Peyer's patch (tissue), 4 donors: ENCODE data around the gene DISP2. TPM values are rescaled to one million over a fixed set of nuclear protein-coding genes. Genes with fewer than 3 reads are reported as not detected.
A peak's percentile ranks its signal among the peaks of the same experiment; 100 is the strongest.

ENCODE experiments used
- DNase-seq, 3 donors: peaks; one replicate each; pipeline ENCODE4 v3.0.0-alpha.2; 2017 to 2019
- H3K27ac ChIP-seq, 4 donors: fragments of 200-600 bp; sonication (generic); one replicate each; pipeline ENCODE4 v1.5.1; 2016 to 2019
- H3K27me3 ChIP-seq, 2 donors: fragments of 200-600 bp; sonication (generic); one replicate each; pipeline ENCODE4 v1.5.1; 2019
- H3K36me3 ChIP-seq, 3 donors: fragments of 200-600 bp; sonication (generic); one replicate each; pipeline ENCODE4 v1.5.1; 2016 to 2019
- H3K4me1 ChIP-seq, 4 donors: fragments of 200-600 bp; sonication (generic); one replicate each; pipeline ENCODE4 v1.5.1; 2016 to 2019
- H3K4me3 ChIP-seq, 4 donors: fragments of 200-600 bp; sonication (generic); 1 replicate in 3 of 4; 2 replicates in 1 of 4; pipeline ENCODE4 v1.5.1; 2016 to 2019; ENCODE audit warnings: mild to moderate bottlenecking in 1 of 4
- H3K9me3 ChIP-seq, 4 donors: fragments of 200-600 bp; sonication (generic); one replicate each; pipeline ENCODE4 v1.5.1; 2016 to 2019; ENCODE audit warnings: mild to moderate bottlenecking in 1 of 4
- CTCF ChIP-seq, 6 experiments: fragments of 450-650 bp in 4 of 6; fragments of 200-600 bp in 2 of 6; sonication (generic) in 1 of 6; IDR thresholded peaks; one replicate each; pipeline ENCODE4 v1.5.1; 2017 to 2019; ENCODE audit warnings: antibody characterized with exemption in 6 of 6, mild to moderate bottlenecking in 3 of 6, moderate library complexity in 1 of 6
- POLR2A ChIP-seq, 2 donors: fragments of 450-650 bp; IDR thresholded peaks; one replicate each; pipeline ENCODE4 v1.5.1; 2017; ENCODE audit warnings: antibody characterized with exemption in 2 of 2, mild to moderate bottlenecking in 2 of 2, moderate library complexity in 2 of 2
- total RNA-seq, 4 donors: library from RNA; depleted of rRNA; stranded (reverse); fragments of >200 nt; gene quantifications; one replicate each; pipeline ENCODE4 v1.1.0, GENCODE V29; 2016

The DISP2 gene
- total RNA-seq, 4 donors from 2014 or later = 1.7 to 27.5 (median 7.4) TPM

- Histone ChIP-seq H3K27me3 (no peaks in the 10 kb centered on the region), H3K27ac (peak overlapping the region in 3 of 4 donors; percentile 31 to 92 (median 71)), H3K4me3 (peak overlapping the region in 1 of 4 donors; percentile 55), H3K9me3 (no peaks in the 10 kb centered on the region), H3K4me1 (peaks cover 4 to 91% (median 12%) of the 10 kb centered on the region in 4 donors), H3K36me3 (peaks cover 0 to 14% (median 0%) of the 10 kb centered on the region in 3 donors)
- TF ChIP-seq POLR2A (IDR thresholded peaks at IDR 0.05) = no peak
- peak; percentile 37 to 84 (median 72) for TF ChIP-seq CTCF (IDR thresholded peaks at IDR 0.05)
- peak; percentile 81 to 90 (median 81) for DNase-seq
Observed at GRCh38 chr15:40338041-40338657, 19.9 kb upstream of the DISP2 start.

GRCh38 chr15:40338921-40339620 lies 18.9 kb upstream of the DISP2 start:
- DNase-seq = peak in 1 of 3 donors; percentile 53
- Histone ChIP-seq H3K36me3 (peaks cover 0 to 14% (median 0%) of the 10 kb centered on the region in 3 donors), H3K9me3 (no peaks in the 10 kb centered on the region), H3K27ac (peak overlapping the region; percentile 71 to 94 (median 88)), H3K4me1 (peaks cover 4 to 95% (median 12%) of the 10 kb centered on the region in 4 donors), H3K27me3 (no peaks in the 10 kb centered on the region), H3K4me3 (peak overlapping the region in 2 of 4 donors; percentile 55 to 59)
- no peak for TF ChIP-seq CTCF (IDR thresholded peaks at IDR 0.05)
- TF ChIP-seq POLR2A (IDR thresholded peaks at IDR 0.05) = no peak

- no peaks in the 10 kb centered on the region for H3K9me3 ChIP-seq
- H3K4me3 ChIP-seq = peak overlapping the region in 3 of 4 donors; percentile 20 to 59 (median 55)
- H3K4me1 ChIP-seq = peaks cover 2 to 95% (median 9%) of the 10 kb centered on the region in 4 donors
- H3K36me3 ChIP-seq = peaks cover 0 to 14% (median 0%) of the 10 kb centered on the region in 3 donors
- TF ChIP-seq POLR2A (IDR thresholded peaks at IDR 0.05) (no peak), CTCF (IDR thresholded peaks at IDR 0.05) (peak in 1 of 6 experiments; percentile 7)
- H3K27me3 ChIP-seq = no peaks in the 10 kb centered on the region
- peak overlapping the region; percentile 71 to 94 (median 88) for H3K27ac ChIP-seq
- no peak for DNase-seq
Observed at GRCh38 chr15:40339621-40339945, 18.4 kb upstream of the DISP2 start.

- no peaks in the 10 kb centered on the region for H3K9me3 ChIP-seq
- H3K27me3 ChIP-seq = no peaks in the 10 kb centered on the region
- TF ChIP-seq CTCF (IDR thresholded peaks at IDR 0.05) = peak in 1 of 6 experiments; percentile 18
- no peak for TF ChIP-seq POLR2A (IDR thresholded peaks at IDR 0.05)
- peak in 2 of 3 donors; percentile 66 to 72 for DNase-seq
- H3K36me3 ChIP-seq = peaks cover 0 to 14% (median 0%) of the 10 kb centered on the region in 3 donors
- H3K4me3 ChIP-seq = peak overlapping the region in 3 of 4 donors; percentile 20 to 59 (median 55)
- peaks cover 0 to 95% (median 7%) of the 10 kb centered on the region in 4 donors for H3K4me1 ChIP-seq
- peak overlapping the region; percentile 71 to 94 (median 88) for H3K27ac ChIP-seq
Observed at GRCh38 chr15:40340038-40340739, 17.8 kb upstream of the DISP2 start.

- Histone ChIP-seq H3K36me3 (peaks cover 0 to 14% (median 0%) of the 10 kb centered on the region in 3 donors), H3K27me3 (no peaks in the 10 kb centered on the region), H3K27ac (peak within 1 kb of the TSS; percentile 71 to 94 (median 88)), H3K9me3 (no peaks in the 10 kb centered on the region), H3K4me1 (peaks cover 4 to 95% (median 7%) of the 10 kb centered on the region in 4 donors), H3K4me3 (peak within 1 kb of the TSS in 3 of 4 donors; percentile 20 to 59 (median 55))
- DNase-seq = peak; percentile 28 to 95 (median 93)
- peak in 1 of 6 experiments; percentile 2 for TF ChIP-seq CTCF (IDR thresholded peaks at IDR 0.05)
- TF ChIP-seq POLR2A (IDR thresholded peaks at IDR 0.05) = peak; percentile 74 to 91
Observed at GRCh38 chr15:40340740-40341400, 17.1 kb upstream of the DISP2 start, which contains the start of gene CCDC9B. TSS of gene CCDC9B (minus strand) at chr15:40340939. CDS start at chr15:40340819, 120 bp downstream.
